HL-60/S4 (cell line): ENCODE data around the gene IQCH.

Experiments used
- in situ Hi-C: fragments of 300-500 bp; cut with MboI; formaldehyde crosslinking; loops from 2 replicates; pipeline ENCODE4 v1.14.3; 2022; ENCODE audit warnings: low sequenced_read_pairs

The IQCH gene

GRCh38 chr15:67296684-67297083, 42.1 kb downstream of the IQCH start:
- in situ Hi-C loops: no loop called here

GRCh38 chr15:67300266-67301025, 45.9 kb downstream of the IQCH start:
- in situ Hi-C loops: loop anchor here (5.0 kb wide), 1 partner anchor 353 kb away; no protein-coding TSS in a partner anchor

- in situ Hi-C loops: loop anchor here (5.0 kb wide), 1 partner anchor 356 kb away; no protein-coding TSS in a partner anchor
Measured at GRCh38 chr15:67303490-67304363, 49.1 kb downstream of the IQCH start.

- in situ Hi-C loops: loop anchor here (5.0 kb wide), 1 partner anchor 357 kb away; no protein-coding TSS in a partner anchor
Measured at GRCh38 chr15:67304778-67305177, 50.2 kb downstream of the IQCH start.

GRCh38 chr15:67305506-67305905, 50.9 kb downstream of the IQCH start:
- in situ Hi-C loops: no loop called here

- in situ Hi-C loops: no loop called here
Measured at GRCh38 chr15:67307156-67307555, 52.6 kb downstream of the IQCH start.

- in situ Hi-C loops: no loop called here
Measured at GRCh38 chr15:67307889-67308597, 53.5 kb downstream of the IQCH start.

GRCh38 chr15:67311731-67312130, 57.1 kb downstream of the IQCH start:
- in situ Hi-C loops: no loop called here

- in situ Hi-C loops: no loop called here
Measured at GRCh38 chr15:67319961-67320360, 65.4 kb downstream of the IQCH start.

- in situ Hi-C loops: no loop called here
Measured at GRCh38 chr15:67321352-67321751, 66.8 kb downstream of the IQCH start.

GRCh38 chr15:67322481-67322880, 67.9 kb downstream of the IQCH start:
- in situ Hi-C loops: no loop called here

GRCh38 chr15:67327312-67327711, 72.7 kb downstream of the IQCH start:
- in situ Hi-C loops: no loop called here

GRCh38 chr15:67327737-67328136, 73.2 kb downstream of the IQCH start:
- in situ Hi-C loops: no loop called here

- in situ Hi-C loops: no loop called here
Measured at GRCh38 chr15:67329984-67330733, 75.6 kb downstream of the IQCH start.

- in situ Hi-C loops: no loop called here
Measured at GRCh38 chr15:67331676-67332075, 77.1 kb downstream of the IQCH start.

GRCh38 chr15:67335026-67335425, 80.4 kb downstream of the IQCH start:
- in situ Hi-C loops: no loop called here

- in situ Hi-C loops: no loop called here
Measured at GRCh38 chr15:67335534-67336222, 81.1 kb downstream of the IQCH start.

- in situ Hi-C loops: no loop called here
Measured at GRCh38 chr15:67340630-67341029, 86.0 kb downstream of the IQCH start.

GRCh38 chr15:67341539-67341938, 87.0 kb downstream of the IQCH start:
- in situ Hi-C loops: no loop called here

GRCh38 chr15:67343206-67343605, 88.6 kb downstream of the IQCH start:
- in situ Hi-C loops: no loop called here
